Breast epithelium (tissue), 4 donors: ENCODE results near the gene ENTPD3. TPM values are rescaled to one million over a fixed set of nuclear protein-coding genes. Genes with fewer than 3 reads are reported as not detected.

Experiments
- DNase-seq, 2 donors: peaks; one replicate each; pipeline ENCODE4 v3.0.0-alpha.2; 2019; ENCODE audit warnings: low spot score in 2 of 2
- H3K27ac ChIP-seq, 2 donors: fragments of 200-600 bp; sonication (generic) in 1 of 2; one replicate each; pipeline ENCODE4 v1.5.1; 2016 to 2019; ENCODE audit warnings: mild to moderate bottlenecking in 1 of 2
- H3K27me3 ChIP-seq, 2 donors: fragments of 200-600 bp; sonication (generic) in 1 of 2; one replicate each; pipeline versions ENCODE4 v1.5.1 to v1.6.0; 2017 to 2019; ENCODE audit warnings: control low read depth in 1 of 2, mild to moderate bottlenecking in 1 of 2
- H3K36me3 ChIP-seq: fragments of 200-600 bp; one replicate; pipeline ENCODE4 v1.5.1; 2019
- H3K4me1 ChIP-seq, 2 donors: fragments of 200-600 bp; sonication (generic); one replicate each; pipeline ENCODE4 v1.5.1; 2016 to 2019; ENCODE audit warnings: control low read depth in 1 of 2
- H3K4me3 ChIP-seq, 3 donors: fragments of 200-600 bp; sonication (generic); 1 replicate in 2 of 3; 2 replicates in 1 of 3; pipeline ENCODE4 v1.5.1; 2016 to 2019; ENCODE audit warnings: mild to moderate bottlenecking in 3 of 3, moderate library complexity in 2 of 3
- H3K9me3 ChIP-seq, 2 donors: fragments of 200-600 bp; sonication (generic) in 1 of 2; one replicate each; pipeline ENCODE4 v1.5.1; 2016 to 2019; ENCODE audit warnings: control low read depth in 1 of 2
- POLR2A ChIP-seq: fragments of 450-650 bp; IDR thresholded peaks from one replicate; pipeline ENCODE4 v1.6.1; 2016; ENCODE audit warnings: antibody characterized with exemption, mild to moderate bottlenecking, moderate library complexity
- POLR2AphosphoS5 ChIP-seq, 3 donors: sonication (generic); formaldehyde crosslinking; IDR thresholded peaks; one replicate each; pipeline ENCODE4 v1.6.1; 2017; ENCODE audit warnings: antibody characterized with exemption in 3 of 3
- intact Hi-C: fragments of 100-400 bp; cut with DNase I; formaldehyde crosslinking; loops from one replicate; pipeline ENCODE4 v1.15.1; 2023; ENCODE audit warnings: low total_unique reads
- total RNA-seq, 3 donors: library from RNA; depleted of rRNA; stranded (reverse); fragments of >200 nt; gene quantifications; one replicate each; pipeline ENCODE4 v1.1.0, GENCODE V29; 2016
- TF ChIP-seq, protein P1 (sequence below), 3 donors: fragments of 450-650 bp; IDR thresholded peaks; one replicate each; pipeline ENCODE4 v1.5.1; 2016 to 2017; ENCODE audit warnings: antibody characterized with exemption in 3 of 3, mild to moderate bottlenecking in 3 of 3, moderate library complexity in 3 of 3

The ENTPD3 gene
- total RNA-seq, 3 donors from 2014 or later: 1.4 to 7.5 (median 1.5) TPM

DNA sequence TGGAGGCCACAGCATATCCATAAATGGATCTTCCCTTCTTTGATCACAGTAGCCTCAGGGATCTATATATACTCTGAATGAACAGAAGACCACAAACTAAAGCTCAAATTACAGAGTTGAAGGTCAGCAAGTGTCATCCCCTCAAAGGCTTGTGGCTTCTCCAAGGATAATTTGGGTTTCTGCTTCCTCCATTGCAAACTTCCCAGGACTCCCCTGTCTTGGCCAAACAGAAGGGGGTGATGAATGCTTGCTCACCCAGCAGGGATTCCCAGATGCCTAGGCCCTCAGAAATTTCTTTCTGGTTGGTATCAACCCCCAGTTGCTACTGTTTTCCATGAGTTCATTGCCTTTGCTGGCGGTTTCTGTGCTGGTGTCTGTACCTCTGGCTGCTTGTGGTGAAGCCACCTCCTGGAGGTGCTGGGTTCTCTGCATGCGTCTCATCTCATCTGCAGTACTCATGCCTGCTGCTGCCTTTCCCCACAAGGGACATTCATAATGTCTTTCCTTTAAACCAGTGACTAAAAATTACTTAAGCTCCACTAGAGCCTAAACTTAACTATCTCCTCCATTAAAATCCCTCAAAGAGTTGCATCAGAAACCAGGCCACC is 17.7 kb downstream of the ENTPD3 start:
- intact Hi-C loops: no loop called here
- TF ChIP-seq, protein P1, sequence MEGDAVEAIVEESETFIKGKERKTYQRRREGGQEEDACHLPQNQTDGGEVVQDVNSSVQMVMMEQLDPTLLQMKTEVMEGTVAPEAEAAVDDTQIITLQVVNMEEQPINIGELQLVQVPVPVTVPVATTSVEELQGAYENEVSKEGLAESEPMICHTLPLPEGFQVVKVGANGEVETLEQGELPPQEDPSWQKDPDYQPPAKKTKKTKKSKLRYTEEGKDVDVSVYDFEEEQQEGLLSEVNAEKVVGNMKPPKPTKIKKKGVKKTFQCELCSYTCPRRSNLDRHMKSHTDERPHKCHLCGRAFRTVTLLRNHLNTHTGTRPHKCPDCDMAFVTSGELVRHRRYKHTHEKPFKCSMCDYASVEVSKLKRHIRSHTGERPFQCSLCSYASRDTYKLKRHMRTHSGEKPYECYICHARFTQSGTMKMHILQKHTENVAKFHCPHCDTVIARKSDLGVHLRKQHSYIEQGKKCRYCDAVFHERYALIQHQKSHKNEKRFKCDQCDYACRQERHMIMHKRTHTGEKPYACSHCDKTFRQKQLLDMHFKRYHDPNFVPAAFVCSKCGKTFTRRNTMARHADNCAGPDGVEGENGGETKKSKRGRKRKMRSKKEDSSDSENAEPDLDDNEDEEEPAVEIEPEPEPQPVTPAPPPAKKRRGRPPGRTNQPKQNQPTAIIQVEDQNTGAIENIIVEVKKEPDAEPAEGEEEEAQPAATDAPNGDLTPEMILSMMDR (IDR thresholded peaks at IDR 0.05): no peak
- no peak for TF ChIP-seq POLR2A
- no peak for TF ChIP-seq POLR2AphosphoS5 (IDR thresholded peaks at IDR 0.05)
- Histone ChIP-seq H3K27me3 (no peaks in the 10 kb centered on the region), H3K27ac (no peak overlapping the region), H3K36me3 (no peaks in the 10 kb centered on the region), H3K4me1 (no peaks in the 10 kb centered on the region), H3K9me3 (no peaks in the 10 kb centered on the region), H3K4me3 (no peak overlapping the region)
- DNase-seq: no peak

DNA sequence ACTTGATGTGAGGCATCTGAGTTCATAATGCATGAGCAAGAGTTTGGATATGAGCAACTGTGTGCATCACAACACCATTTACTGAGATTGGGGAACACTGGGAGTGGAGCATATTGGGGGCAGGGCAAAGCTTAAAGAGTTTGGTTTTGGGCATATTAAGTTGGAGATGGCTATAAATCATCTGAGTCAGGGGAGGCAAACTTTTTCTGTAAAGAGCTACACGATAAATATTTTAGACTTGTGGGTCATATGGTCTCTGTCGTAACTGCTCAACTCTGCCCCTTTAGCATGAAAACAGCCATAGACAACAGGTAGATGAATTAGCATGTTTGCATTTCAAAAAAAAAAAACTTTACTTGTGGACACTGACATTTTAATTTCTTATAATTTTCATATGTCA is 20.0 kb downstream of the ENTPD3 start:
- intact Hi-C loops: no loop called here
- H3K27me3 ChIP-seq: no peaks in the 10 kb centered on the region
- no peaks in the 10 kb centered on the region for H3K36me3 ChIP-seq
- DNase-seq: no peak
- TF ChIP-seq POLR2AphosphoS5 (IDR thresholded peaks at IDR 0.05) (no peak), POLR2A (no peak)
- TF ChIP-seq, protein P1 (IDR thresholded peaks at IDR 0.05): no peak
- no peaks in the 10 kb centered on the region for H3K9me3 ChIP-seq
- H3K4me1 ChIP-seq: no peaks in the 10 kb centered on the region
- no peak overlapping the region for H3K4me3 ChIP-seq
- H3K27ac ChIP-seq: no peak overlapping the region

DNA sequence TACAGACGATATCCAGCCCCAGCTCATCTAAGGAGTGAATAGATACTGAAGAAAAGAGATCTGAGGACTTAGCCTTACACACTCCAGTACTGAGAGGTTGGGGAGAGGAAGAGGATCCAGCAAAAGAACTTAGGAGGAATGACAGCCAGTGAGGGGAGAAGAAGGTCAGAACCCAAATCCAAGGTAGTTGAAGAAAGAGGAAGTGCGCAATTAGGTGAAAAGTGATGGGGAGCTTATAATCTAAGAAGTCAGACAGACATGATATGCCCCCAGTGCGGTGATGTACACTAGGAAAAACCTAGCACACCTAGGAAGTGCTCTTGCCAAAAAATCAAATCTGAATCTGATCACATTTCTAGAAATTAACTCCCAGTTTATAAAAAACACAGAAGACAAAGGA is 20.6 kb downstream of the ENTPD3 start:
- no peak for TF ChIP-seq POLR2A
- TF ChIP-seq POLR2AphosphoS5 (IDR thresholded peaks at IDR 0.05): no peak
- TF ChIP-seq, protein P1 (IDR thresholded peaks at IDR 0.05): no peak
- no peaks in the 10 kb centered on the region for H3K36me3 ChIP-seq
- intact Hi-C loops: no loop called here

DNA sequence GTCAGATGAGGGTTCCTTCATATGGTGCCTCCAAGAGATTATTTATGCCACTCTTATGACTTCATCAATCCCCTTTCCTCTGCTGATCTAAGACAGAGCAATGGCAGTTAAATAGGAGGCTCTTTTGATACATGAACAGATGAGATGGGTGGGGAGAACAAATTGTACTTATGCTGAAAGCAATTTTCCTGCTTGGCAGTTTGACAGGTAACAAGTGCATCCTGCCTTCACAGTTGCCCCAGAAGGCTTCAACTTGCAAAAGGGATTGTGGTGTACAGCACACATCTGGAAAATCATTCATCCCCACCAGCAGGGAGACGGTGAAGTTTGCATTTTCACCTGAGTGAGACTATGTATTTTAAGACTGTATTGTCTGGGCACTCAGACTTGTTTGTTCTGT is 27.3 kb downstream of the ENTPD3 start:
- DNase-seq: no peak
- Histone ChIP-seq H3K27me3 (no peaks in the 10 kb centered on the region), H3K36me3 (no peaks in the 10 kb centered on the region), H3K27ac (no peak overlapping the region), H3K9me3 (no peaks in the 10 kb centered on the region), H3K4me3 (no peak overlapping the region), H3K4me1 (no peaks in the 10 kb centered on the region)
- TF ChIP-seq, protein P1 (IDR thresholded peaks at IDR 0.05): no peak
- intact Hi-C loops: no loop called here

More for the DNA sequence above, 20.6 kb downstream of the ENTPD3 start:
- no peaks in the 10 kb centered on the region for H3K27me3 ChIP-seq
- no peak for DNase-seq
- no peaks in the 10 kb centered on the region for H3K4me1 ChIP-seq
- no peak overlapping the region for H3K4me3 ChIP-seq
- H3K9me3 ChIP-seq: no peaks in the 10 kb centered on the region
- no peak overlapping the region for H3K27ac ChIP-seq

DNA sequence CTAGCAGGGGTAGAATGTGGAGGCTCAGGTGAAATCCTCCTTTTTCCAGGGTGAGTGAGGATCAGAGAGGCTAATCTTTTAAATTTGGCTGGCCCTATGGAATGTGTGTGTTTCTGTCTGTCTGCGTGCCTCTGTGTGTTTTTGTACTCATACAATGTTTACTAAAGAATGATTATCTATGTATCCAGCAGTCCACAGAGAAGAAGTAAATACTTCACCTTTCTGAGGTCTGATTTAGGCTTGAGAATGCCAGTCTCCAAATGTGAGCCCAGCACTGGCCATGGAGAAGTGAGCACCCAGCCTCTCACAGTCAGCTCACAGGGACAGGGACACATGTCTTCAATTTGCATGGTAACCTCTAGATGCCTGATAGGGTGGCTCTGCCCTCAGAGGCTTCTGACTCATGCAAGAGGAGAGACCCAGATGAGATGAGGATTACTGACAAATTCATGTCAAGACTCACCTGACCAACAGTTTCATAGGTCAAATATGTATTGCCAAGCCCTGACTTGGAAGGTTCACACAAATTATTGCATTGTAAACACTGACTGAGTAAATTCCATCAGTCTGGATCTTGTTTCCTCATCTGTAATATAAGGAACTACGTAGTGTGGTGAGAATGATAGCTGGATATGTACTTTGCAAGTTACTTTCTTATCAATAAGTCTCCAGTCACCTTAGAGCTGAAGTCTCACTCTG is 31.0 kb downstream of the ENTPD3 start:
- no peaks in the 10 kb centered on the region for H3K4me1 ChIP-seq
- intact Hi-C loops: no loop called here
- H3K27ac ChIP-seq: no peak overlapping the region
- no peaks in the 10 kb centered on the region for H3K9me3 ChIP-seq
- DNase-seq: no peak
- H3K27me3 ChIP-seq: no peaks in the 10 kb centered on the region
- H3K36me3 ChIP-seq: no peaks in the 10 kb centered on the region
- no peak overlapping the region for H3K4me3 ChIP-seq
- no peak for TF ChIP-seq POLR2AphosphoS5 (IDR thresholded peaks at IDR 0.05)
- no peak for TF ChIP-seq POLR2A
- TF ChIP-seq, protein P1 (IDR thresholded peaks at IDR 0.05): no peak
